HepG2 (cell line): ENCODE results near the gene TMEM225B. TPM values are rescaled to one million over a fixed set of nuclear protein-coding genes. Genes with fewer than 3 reads are reported as not detected.

Experiments used
- CREM ChIP-seq, 2 experiments: sonication (generic) in 1 of 2; formaldehyde crosslinking in 1 of 2; IDR thresholded peaks; 2 replicates each; pipeline versions ENCODE4 v1.4.0 to v1.6.1; 2016 to 2020; ENCODE audit warnings: antibody characterized with exemption in 1 of 2, mild to moderate bottlenecking in 1 of 2, missing genetic modification reagents in 1 of 2
- DMAP1 ChIP-seq: IDR thresholded peaks from 2 replicates; pipeline ENCODE4 v1.6.1; 2016
- EZH2 ChIP-seq: conservative IDR thresholded peaks from 2 replicates; pipeline ENCODE4 v1.6.1; 2012; ENCODE audit warnings: mild to moderate bottlenecking, low read depth, low read length, moderate library complexity
- FOXJ3 ChIP-seq: sonication (generic); formaldehyde crosslinking; IDR thresholded peaks from 2 replicates; pipeline ENCODE4 v1.4.0; 2020; ENCODE audit warnings: missing genetic modification reagents, mild to moderate bottlenecking, borderline replicate concordance
- GABPA ChIP-seq, 2 experiments: IDR thresholded peaks; 2 replicates each; pipeline ENCODE4 v1.6.1; 2011 to 2016; ENCODE audit warnings: low read depth in 2 of 2, low read length in 1 of 2, missing biosample characterization in 1 of 2, missing genetic modification characterization in 1 of 2
- RAD51 ChIP-seq: fragments of 450-650 bp; IDR thresholded peaks from 2 replicates; pipeline ENCODE4 v1.6.1; 2016; ENCODE audit warnings: borderline replicate concordance
- RFX5 ChIP-seq: IDR thresholded peaks from 2 replicates; pipeline ENCODE4 v1.6.1; 2011; ENCODE audit warnings: low read depth, low read length, improper control_type of control experiment
- RNF2 ChIP-seq: fragments of 450-650 bp; conservative IDR thresholded peaks from 2 replicates; pipeline ENCODE4 v1.6.1; 2016; ENCODE audit warnings: low read depth
- RXRB ChIP-seq: IDR thresholded peaks from 2 replicates; pipeline ENCODE4 v1.6.1; 2016; ENCODE audit warnings: borderline replicate concordance, missing genetic modification reagents, missing compliant biosample characterization
- SMAD1 ChIP-seq: sonication (generic); formaldehyde crosslinking; IDR thresholded peaks from 2 replicates; pipeline ENCODE4 v1.4.0; 2020; ENCODE audit warnings: missing genetic modification reagents, low read depth, mild to moderate bottlenecking, borderline replicate concordance
- ZBTB8A ChIP-seq: sonication (generic); formaldehyde crosslinking; IDR thresholded peaks from 2 replicates; pipeline ENCODE4 v1.4.0; 2020; ENCODE audit warnings: mild to moderate bottlenecking, low read depth, missing genetic modification reagents, borderline replicate concordance
- ZFX ChIP-seq: sonication (generic); formaldehyde crosslinking; IDR thresholded peaks from 2 replicates; pipeline ENCODE4 v1.4.0; 2020; ENCODE audit warnings: mild to moderate bottlenecking, low read depth, missing genetic modification reagents, moderate library complexity
- ZNF292 ChIP-seq: sonication (generic); formaldehyde crosslinking; IDR thresholded peaks from 2 replicates; pipeline ENCODE4 v1.8.1; 2022; ENCODE audit warnings: mild to moderate bottlenecking, low read depth, missing genetic modification reagents, borderline replicate concordance
- ZNF530 ChIP-seq: sonication (generic); formaldehyde crosslinking; IDR thresholded peaks from 2 replicates; pipeline ENCODE4 v1.5.0; 2020; ENCODE audit warnings: low read depth, mild to moderate bottlenecking, missing genetic modification reagents
- polyA plus RNA-seq, 8 experiments: library from polyadenylated mRNA; depleted of rRNA in 3 of 8; stranded (reverse) in 7 of 8; unstranded in 1 of 8; fragments of >200 nt; fragmentation: Illumina TruSeq in 4 of 8; extraction: Trizol in 4 of 8; gene quantifications; 2 replicates each; pipeline versions ENCODE4 v1.2.1 to v1.2.3, GENCODE V29; 2011 to 2016; ENCODE audit warnings: low read depth in 4 of 8, missing spikeins in 1 of 8, mixed read lengths in 1 of 8; ENCODE audit not compliant: insufficient read depth in 1 of 8
- total RNA-seq, 5 experiments: library from RNA; depleted of rRNA; stranded (reverse); fragments of >200 nt; fragmentation: Illumina TruSeq; extraction: Trizol; gene quantifications; 2 replicates each; pipeline ENCODE4 v1.2.3, GENCODE V29; 2016; ENCODE audit warnings: low read depth in 1 of 5
- TF ChIP-seq, protein P1 (sequence below): sonication (generic); formaldehyde crosslinking; IDR thresholded peaks from 2 replicates; pipeline ENCODE4 v1.5.1; 2020; ENCODE audit warnings: mild to moderate bottlenecking, missing genetic modification reagents
- TF ChIP-seq, protein P2 (sequence below): sonication (generic); formaldehyde crosslinking; IDR thresholded peaks from 2 replicates; pipeline ENCODE4 v1.4.0; 2020; ENCODE audit warnings: missing genetic modification reagents
- TF ChIP-seq, protein P3 (sequence below): sonication (generic); formaldehyde crosslinking; IDR thresholded peaks from 2 replicates; pipeline ENCODE4; 2020; ENCODE audit warnings: missing genetic modification reagents, mild to moderate bottlenecking, borderline replicate concordance
- TF ChIP-seq, protein P4 (sequence below): sonication (generic); formaldehyde crosslinking; IDR thresholded peaks from 2 replicates; pipeline ENCODE4 v1.4.0; 2020; ENCODE audit warnings: mild to moderate bottlenecking, missing genetic modification reagents, borderline replicate concordance

TMEM225B gene
- total and polyA plus RNA-seq, 2 of the 13 experiments (the other 11 are each of a cell fraction or from before 2014, with no cell fraction given), result 0.78 to 0.95 TPM

DNA sequence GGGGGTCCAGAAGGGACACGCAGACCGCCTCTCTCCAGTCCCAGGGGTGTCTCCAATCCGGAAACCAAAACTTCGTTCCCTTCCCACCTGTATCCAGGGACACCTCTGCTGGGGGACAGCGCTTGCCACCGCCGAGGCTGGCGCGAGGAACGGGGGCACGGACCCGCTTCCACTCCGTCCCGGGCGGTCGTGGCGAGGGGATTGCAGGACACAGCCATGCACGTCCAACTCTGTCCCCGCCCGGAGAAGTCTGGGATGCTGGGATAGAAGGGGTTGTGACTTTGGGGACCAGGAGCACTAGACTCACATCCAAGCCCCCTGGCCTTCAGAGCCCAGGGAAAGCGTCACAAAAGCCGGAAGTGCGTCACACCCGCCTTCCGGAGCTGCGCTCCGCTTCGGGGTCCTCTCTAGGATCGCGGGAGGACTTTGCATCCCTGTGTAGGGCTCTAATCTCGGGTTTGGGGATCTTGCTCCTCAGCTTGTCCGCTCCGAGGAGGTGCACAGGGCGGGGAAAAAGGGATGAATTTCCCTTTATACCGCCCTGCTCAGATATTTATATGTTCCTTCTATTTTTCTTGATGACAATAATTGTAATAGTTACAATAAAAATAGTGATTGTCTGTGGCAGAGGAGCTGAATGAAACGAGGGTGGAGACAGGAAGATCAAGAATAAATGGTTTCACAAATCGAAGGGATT lies 46.2 kb upstream of the TMEM225B start, which contains the start of gene FAM200A (continued):
- TF ChIP-seq GABPA (IDR thresholded peaks at IDR 0.05; ENCODE audit: low read depth, low read length) (peak; percentile 91), GABPA (CRISPR knock-in tag; IDR thresholded peaks at IDR 0.05; ENCODE audit: low read depth) (peak; percentile 99), FOXJ3 (CRISPR knock-in tag) (no peak), ZNF292 (no peak), ZFX (CRISPR knock-in tag) (peak; percentile 79), EZH2 (no peak), RXRB (CRISPR knock-in tag) (peak; percentile 73; the same call in 1 of the 2 replicates), ZNF530 (no peak), RFX5 (no peak), RNF2 (no peak), ZBTB8A (no peak), RAD51 (no peak), CREM (IDR thresholded peaks at IDR 0.05) (peak; percentile 97), CREM (CRISPR knock-in tag; IDR thresholded peaks at IDR 0.05) (peak; percentile 80), DMAP1 (CRISPR knock-in tag) (peak; percentile 63; the same call in 1 of the 2 replicates), SMAD1 (CRISPR knock-in tag) (no peak)
- TF ChIP-seq, protein P1, sequence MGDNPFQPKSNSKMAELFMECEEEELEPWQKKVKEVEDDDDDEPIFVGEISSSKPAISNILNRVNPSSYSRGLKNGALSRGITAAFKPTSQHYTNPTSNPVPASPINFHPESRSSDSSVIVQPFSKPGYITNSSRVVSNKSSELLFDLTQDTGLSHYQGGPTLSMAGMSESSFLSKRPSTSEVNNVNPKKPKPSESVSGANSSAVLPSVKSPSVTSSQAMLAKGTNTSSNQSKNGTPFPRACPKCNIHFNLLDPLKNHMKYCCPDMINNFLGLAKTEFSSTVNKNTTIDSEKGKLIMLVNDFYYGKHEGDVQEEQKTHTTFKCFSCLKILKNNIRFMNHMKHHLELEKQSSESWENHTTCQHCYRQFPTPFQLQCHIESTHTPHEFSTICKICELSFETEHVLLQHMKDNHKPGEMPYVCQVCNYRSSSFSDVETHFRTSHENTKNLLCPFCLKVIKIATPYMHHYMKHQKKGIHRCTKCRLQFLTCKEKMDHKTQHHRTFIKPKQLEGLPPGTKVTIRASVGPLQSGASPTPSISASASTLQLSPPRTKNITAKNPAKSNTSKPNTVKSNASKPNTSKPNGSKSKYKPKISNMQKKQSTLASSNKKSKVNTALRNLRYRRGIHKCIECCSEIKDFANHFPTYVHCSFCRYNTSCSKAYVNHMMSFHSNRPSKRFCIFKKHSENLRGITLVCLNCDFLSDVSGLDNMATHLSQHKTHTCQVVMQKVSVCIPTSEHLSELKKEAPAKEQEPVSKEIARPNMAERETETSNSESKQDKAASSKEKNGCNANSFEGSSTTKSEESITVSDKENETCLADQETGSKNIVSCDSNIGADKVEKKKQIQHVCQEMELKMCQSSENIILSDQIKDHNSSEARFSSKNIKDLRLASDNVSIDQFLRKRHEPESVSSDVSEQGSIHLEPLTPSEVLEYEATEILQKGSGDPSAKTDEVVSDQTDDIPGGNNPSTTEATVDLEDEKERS (CRISPR knock-in tag), result no peak
- TF ChIP-seq, protein P2, sequence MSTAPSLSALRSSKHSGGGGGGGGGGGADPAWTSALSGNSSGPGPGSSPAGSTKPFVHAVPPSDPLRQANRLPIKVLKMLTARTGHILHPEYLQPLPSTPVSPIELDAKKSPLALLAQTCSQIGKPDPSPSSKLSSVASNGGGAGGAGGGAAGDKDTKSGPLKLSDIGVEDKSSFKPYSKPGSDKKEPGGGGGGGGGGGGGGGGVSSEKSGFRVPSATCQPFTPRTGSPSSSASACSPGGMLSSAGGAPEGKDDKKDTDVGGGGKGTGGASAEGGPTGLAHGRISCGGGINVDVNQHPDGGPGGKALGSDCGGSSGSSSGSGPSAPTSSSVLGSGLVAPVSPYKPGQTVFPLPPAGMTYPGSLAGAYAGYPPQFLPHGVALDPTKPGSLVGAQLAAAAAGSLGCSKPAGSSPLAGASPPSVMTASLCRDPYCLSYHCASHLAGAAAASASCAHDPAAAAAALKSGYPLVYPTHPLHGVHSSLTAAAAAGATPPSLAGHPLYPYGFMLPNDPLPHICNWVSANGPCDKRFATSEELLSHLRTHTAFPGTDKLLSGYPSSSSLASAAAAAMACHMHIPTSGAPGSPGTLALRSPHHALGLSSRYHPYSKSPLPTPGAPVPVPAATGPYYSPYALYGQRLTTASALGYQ (CRISPR knock-in tag), result no peak
- TF ChIP-seq, protein P3, sequence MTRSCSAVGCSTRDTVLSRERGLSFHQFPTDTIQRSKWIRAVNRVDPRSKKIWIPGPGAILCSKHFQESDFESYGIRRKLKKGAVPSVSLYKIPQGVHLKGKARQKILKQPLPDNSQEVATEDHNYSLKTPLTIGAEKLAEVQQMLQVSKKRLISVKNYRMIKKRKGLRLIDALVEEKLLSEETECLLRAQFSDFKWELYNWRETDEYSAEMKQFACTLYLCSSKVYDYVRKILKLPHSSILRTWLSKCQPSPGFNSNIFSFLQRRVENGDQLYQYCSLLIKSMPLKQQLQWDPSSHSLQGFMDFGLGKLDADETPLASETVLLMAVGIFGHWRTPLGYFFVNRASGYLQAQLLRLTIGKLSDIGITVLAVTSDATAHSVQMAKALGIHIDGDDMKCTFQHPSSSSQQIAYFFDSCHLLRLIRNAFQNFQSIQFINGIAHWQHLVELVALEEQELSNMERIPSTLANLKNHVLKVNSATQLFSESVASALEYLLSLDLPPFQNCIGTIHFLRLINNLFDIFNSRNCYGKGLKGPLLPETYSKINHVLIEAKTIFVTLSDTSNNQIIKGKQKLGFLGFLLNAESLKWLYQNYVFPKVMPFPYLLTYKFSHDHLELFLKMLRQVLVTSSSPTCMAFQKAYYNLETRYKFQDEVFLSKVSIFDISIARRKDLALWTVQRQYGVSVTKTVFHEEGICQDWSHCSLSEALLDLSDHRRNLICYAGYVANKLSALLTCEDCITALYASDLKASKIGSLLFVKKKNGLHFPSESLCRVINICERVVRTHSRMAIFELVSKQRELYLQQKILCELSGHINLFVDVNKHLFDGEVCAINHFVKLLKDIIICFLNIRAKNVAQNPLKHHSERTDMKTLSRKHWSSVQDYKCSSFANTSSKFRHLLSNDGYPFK (CRISPR knock-in tag), result peak; percentile 82
- TF ChIP-seq, protein P4, sequence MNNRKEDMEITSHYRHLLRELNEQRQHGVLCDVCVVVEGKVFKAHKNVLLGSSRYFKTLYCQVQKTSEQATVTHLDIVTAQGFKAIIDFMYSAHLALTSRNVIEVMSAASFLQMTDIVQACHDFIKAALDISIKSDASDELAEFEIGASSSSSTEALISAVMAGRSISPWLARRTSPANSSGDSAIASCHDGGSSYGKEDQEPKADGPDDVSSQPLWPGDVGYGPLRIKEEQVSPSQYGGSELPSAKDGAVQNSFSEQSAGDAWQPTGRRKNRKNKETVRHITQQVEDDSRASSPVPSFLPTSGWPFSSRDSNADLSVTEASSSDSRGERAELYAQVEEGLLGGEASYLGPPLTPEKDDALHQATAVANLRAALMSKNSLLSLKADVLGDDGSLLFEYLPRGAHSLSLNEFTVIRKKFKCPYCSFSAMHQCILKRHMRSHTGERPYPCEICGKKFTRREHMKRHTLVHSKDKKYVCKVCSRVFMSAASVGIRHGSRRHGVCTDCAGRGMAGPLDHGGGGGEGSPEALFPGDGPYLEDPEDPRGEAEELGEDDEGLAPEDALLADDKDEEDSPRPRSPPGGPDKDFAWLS (CRISPR knock-in tag), result no peak
